ENCODE measurements around the gene NKD2. TPM values are rescaled to one million over a fixed set of nuclear protein-coding genes. Genes with fewer than 3 reads are reported as not detected.
A peak's percentile ranks its signal among the peaks of the same experiment; 100 is the strongest.
"Not testable (repeated sequence)": the region's sequence is repeated elsewhere in the genome, so short reads cannot be mapped to it uniquely, and the experiment has no call there.

The NKD2 gene
- total and polyA plus RNA-seq, 7 donors = 0.08 to 0.96 (median 0.63) TPM; not detected in 1

DNA sequence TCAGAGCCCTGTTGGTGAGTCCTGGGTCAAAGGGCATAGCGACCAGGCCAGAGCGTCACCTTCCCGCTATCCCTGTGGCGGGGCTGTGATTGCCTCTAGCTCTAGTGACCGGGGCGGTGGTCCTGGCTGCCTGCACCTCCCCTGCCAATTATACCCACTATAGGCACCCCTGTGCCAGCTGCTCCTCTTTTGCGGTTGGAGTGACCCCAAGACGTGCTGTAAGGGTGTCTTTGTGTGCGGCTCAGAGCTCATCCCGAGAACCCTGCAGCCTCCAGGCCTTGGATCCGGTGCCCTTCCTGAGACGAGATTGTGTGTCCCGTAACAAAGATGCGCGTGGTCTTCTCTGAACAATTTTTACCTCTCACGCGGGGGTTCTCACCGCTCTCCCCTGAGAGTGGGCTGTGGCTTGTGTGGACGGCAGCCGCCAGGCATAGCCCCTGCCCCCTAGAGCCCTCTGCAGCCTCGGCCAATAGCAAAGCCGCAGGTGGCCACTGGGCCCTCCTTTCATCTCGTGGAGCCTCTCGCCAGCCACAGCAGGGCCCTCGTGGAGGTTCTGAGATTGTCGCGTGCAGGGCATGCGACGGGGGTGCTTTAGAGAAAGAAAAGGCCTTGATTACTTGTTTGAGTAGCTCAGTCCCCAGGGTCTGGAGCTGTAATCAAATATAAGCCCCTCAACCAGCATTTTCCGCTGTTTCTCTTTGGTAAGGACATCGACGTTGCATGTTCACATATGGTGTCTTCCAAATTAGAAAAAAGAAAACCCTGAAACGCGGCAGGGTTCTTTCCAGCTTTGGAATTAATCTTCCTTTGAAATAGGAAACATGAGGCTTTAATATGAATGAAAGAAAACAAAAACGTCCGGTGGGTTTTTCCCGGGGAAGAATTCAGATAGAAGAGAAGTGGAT lies 10.7 kb downstream of the NKD2 start:
- no peaks in the 10 kb centered on the region for H3K36me3 ChIP-seq (ENCODE audit: insufficient read depth in 1 of 2, low read depth in 1 of 2)
- intact Hi-C loops (cut with DNase I) = no loop called here
- TF ChIP-seq, protein P1, sequence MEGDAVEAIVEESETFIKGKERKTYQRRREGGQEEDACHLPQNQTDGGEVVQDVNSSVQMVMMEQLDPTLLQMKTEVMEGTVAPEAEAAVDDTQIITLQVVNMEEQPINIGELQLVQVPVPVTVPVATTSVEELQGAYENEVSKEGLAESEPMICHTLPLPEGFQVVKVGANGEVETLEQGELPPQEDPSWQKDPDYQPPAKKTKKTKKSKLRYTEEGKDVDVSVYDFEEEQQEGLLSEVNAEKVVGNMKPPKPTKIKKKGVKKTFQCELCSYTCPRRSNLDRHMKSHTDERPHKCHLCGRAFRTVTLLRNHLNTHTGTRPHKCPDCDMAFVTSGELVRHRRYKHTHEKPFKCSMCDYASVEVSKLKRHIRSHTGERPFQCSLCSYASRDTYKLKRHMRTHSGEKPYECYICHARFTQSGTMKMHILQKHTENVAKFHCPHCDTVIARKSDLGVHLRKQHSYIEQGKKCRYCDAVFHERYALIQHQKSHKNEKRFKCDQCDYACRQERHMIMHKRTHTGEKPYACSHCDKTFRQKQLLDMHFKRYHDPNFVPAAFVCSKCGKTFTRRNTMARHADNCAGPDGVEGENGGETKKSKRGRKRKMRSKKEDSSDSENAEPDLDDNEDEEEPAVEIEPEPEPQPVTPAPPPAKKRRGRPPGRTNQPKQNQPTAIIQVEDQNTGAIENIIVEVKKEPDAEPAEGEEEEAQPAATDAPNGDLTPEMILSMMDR (IDR thresholded peaks at IDR 0.05) = no peak
- no peak for ATAC-seq
- peaks cover 0 to 9% (median 2%) of the 10 kb centered on the region in 3 donors for H3K27me3 ChIP-seq (ENCODE audit: insufficient read depth in 3 of 3, low read length in 2 of 3)
- no peaks in the 10 kb centered on the region for H3K4me1 ChIP-seq
- DNase-seq = peak; percentile 9 to 32
- H3K4me3 ChIP-seq = no peak overlapping the region
- WGBS, 3 donors = 82 to 85% (median 85%) methylated on average over 37 of the region's 37 CpGs
- no peak overlapping the region for H3K27ac ChIP-seq
- no peaks in the 10 kb centered on the region for H3K9me3 ChIP-seq

DNA sequence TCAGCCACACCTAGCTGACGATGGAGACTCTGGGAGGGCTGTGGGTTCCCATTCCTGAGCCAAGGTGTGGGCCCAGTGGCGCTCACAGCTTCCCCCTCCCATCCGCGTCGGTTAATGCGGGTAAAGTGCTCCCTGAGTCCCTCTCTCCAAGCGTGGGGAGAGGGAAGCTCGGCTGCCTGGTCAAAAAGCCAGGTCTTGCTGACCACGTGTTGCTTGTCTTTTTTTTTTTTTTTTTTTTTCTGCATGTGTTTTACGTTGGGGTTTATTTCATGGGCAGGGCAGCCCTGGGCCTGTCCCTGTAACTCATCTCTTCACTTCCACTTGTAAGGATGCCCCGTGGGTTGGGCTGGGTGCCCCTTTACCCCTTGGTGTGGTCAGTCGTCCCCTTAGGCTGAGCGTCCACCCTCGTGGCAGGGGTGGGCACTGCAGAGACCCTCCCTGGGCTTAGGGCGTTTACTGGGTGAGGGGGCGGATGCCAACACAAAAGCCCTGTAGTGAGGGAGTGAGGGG lies 11.9 kb downstream of the NKD2 start:
- WGBS, 3 donors = 78 to 79% (median 78%) methylated on average over 16 of the region's 16 CpGs
- peak in 1 of 2 donors; percentile 45 for DNase-seq

DNA sequence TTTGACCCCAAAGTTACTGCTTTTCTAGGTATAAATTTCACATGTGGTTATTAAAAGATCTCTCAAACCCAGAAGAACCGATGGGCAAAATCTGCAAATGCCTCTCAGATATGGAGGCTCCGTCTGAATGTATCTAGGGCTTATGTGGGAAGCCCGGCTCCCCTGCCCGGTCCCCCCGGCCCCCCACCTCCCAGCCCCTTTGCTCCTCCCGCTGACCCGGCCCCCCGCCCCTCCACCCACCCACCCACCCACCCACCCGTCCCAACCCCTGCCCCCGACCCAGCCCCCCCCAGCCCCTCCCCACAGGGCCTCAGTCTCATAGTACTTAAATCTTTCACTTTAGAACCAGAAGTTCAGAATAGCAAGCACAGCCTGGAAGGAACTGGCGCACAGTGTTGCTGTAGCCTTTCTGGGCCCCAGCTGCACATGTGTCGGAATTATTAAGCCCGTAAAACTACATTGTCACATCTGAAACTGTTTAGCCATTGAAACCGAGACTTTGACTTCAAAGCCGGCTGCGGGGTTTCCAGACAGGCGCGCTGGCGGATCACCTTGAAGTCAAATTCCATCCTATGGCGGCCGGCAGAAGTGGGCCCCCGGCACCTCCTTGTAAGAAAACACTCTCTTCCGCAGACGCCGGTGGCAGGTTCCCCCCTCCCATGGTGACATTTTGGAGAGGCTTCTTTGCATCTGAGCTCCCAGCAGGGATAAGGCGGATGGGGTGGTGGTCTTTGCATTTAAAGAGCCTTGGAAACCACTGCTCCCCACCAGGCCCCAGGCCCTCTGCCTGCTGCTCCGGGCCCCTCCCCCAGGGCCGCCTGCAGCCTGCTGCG lies 12.8 kb downstream of the NKD2 start:
- Histone ChIP-seq H3K4me3 (no peak overlapping the region), H3K36me3 (ENCODE audit: insufficient read depth in 1 of 2, low read depth in 1 of 2) (no peaks in the 10 kb centered on the region), H3K27ac (no peak overlapping the region), H3K27me3 (ENCODE audit: insufficient read depth in 3 of 3, low read length in 2 of 3) (no peaks in the 10 kb centered on the region), H3K4me1 (no peaks in the 10 kb centered on the region), H3K9me3 (no peaks in the 10 kb centered on the region)
- DNase-seq (peak in 1 of 2 donors; percentile 8), ATAC-seq (no peak)
- 58 to 61% (median 60%) methylated on average over 26 to 29 of the region's 29 CpGs for WGBS, 3 donors
- intact Hi-C loops (cut with DNase I) = no loop called here
- TF ChIP-seq, protein P1 (IDR thresholded peaks at IDR 0.05) = no peak

More for the DNA sequence above, 11.9 kb downstream of the NKD2 start:
- H3K9me3 ChIP-seq = no peaks in the 10 kb centered on the region
- TF ChIP-seq, protein P1 (IDR thresholded peaks at IDR 0.05) = no peak
- H3K27me3 ChIP-seq (ENCODE audit: insufficient read depth in 3 of 3, low read length in 2 of 3) = peaks cover 0 to 8% (median 0%) of the 10 kb centered on the region in 3 donors
- intact Hi-C loops (cut with DNase I) = no loop called here
- no peak overlapping the region for H3K27ac ChIP-seq
- H3K4me1 ChIP-seq = no peaks in the 10 kb centered on the region
- no peak overlapping the region for H3K4me3 ChIP-seq
- ATAC-seq = no peak
- H3K36me3 ChIP-seq (ENCODE audit: insufficient read depth in 1 of 2, low read depth in 1 of 2) = no peaks in the 10 kb centered on the region

DNA sequence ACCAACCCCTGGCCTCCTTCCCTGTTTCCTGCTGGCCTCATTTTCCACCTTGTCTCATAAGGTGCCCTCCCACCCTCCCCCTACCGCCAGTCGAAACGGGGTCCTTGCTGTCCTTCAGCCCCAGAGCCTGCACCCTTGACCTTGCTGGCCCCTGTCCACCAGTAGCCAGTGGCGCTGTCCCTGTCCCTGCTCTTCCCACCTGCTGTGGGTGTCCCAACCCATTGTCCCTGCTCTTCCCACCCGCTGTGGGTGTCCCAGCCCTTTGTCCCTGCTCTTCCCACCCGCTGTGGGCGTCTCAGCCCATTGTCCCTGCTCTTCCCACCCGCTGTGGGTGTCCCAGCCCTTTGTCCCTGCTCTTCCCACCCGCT lies 13.4 kb downstream of the NKD2 start:
- 67 to 81% (median 76%) methylated on average over 5 to 9 of the region's 9 CpGs for WGBS, 3 donors
- H3K4me1 ChIP-seq; DNase-seq; H3K4me3 ChIP-seq; H3K27me3 ChIP-seq (ENCODE audit: insufficient read depth in 3 of 3, low read length in 2 of 3); ATAC-seq; H3K9me3 ChIP-seq; H3K27ac ChIP-seq; intact Hi-C loops (cut with DNase I); H3K36me3 ChIP-seq (ENCODE audit: insufficient read depth in 1 of 2, low read depth in 1 of 2): not testable (repeated sequence)
